AG09309 (cell line): ENCODE data around the gene ALDH6A1.

ENCODE experiments used
- DNase-seq: peaks from one replicate; pipeline ENCODE4 v3.0.0-alpha.2; 2010; ENCODE audit warnings: low read depth
- H3K4me3 ChIP-seq: 2 replicates; pipeline ENCODE4 v1.5.1; 2011; ENCODE audit warnings: mild to moderate bottlenecking, low read depth, low read length, moderate library complexity; ENCODE audit not compliant: control insufficient read depth
- TF ChIP-seq, protein P1 (sequence below): IDR thresholded peaks from 2 replicates; pipeline ENCODE4 v1.5.1; 2011; ENCODE audit warnings: mild to moderate bottlenecking, low read depth, low read length, inconsistent platforms; ENCODE audit not compliant: insufficient read depth, control insufficient read depth; ENCODE audit errors: missing control alignments

The ALDH6A1 gene

DNA sequence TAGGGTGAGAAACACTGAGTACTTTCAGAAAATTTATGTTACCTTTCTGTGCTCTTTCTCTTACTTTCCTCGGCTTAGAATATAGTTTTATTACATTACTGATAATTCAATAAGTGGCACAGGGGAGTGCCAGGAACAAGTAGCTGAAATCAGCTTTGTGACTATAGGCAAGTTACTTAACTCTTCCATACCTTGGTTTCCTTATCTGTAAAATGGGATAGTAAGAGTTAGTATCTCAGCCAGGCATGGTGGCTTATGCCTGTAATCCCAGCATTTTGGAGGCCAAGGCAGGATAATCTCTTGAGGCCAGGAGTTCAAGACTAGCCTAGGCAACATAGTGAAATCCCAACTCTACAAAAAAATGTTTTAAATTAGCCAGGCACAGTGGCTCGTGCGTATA is 49.7 kb downstream of the ALDH6A1 start:
- TF ChIP-seq, protein P1, sequence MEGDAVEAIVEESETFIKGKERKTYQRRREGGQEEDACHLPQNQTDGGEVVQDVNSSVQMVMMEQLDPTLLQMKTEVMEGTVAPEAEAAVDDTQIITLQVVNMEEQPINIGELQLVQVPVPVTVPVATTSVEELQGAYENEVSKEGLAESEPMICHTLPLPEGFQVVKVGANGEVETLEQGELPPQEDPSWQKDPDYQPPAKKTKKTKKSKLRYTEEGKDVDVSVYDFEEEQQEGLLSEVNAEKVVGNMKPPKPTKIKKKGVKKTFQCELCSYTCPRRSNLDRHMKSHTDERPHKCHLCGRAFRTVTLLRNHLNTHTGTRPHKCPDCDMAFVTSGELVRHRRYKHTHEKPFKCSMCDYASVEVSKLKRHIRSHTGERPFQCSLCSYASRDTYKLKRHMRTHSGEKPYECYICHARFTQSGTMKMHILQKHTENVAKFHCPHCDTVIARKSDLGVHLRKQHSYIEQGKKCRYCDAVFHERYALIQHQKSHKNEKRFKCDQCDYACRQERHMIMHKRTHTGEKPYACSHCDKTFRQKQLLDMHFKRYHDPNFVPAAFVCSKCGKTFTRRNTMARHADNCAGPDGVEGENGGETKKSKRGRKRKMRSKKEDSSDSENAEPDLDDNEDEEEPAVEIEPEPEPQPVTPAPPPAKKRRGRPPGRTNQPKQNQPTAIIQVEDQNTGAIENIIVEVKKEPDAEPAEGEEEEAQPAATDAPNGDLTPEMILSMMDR: no peak
- DNase-seq: no peak
- H3K4me3 ChIP-seq: no peak overlapping the region

DNA sequence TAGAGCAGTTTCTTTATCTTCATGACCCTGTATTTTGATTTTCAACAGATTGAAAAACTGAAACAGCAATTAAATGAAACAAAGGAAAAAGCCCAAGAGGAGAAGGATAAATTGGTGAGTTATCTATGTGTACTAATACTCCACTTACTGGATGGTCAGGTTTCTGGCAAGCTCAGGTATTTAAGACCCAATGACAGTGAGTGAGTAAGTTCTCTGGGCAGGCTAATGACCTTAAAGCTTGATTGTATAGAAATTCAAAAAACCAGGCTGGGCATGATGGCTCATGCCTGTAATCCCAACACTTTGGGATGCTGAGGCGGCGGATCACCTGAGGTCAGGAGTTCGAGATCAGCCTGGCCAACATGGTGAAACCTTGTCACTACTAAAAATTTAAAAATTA is 55.1 kb downstream of the ALDH6A1 start:
- no peak overlapping the region for H3K4me3 ChIP-seq
- no peak for DNase-seq
- TF ChIP-seq, protein P1: no peak

DNA sequence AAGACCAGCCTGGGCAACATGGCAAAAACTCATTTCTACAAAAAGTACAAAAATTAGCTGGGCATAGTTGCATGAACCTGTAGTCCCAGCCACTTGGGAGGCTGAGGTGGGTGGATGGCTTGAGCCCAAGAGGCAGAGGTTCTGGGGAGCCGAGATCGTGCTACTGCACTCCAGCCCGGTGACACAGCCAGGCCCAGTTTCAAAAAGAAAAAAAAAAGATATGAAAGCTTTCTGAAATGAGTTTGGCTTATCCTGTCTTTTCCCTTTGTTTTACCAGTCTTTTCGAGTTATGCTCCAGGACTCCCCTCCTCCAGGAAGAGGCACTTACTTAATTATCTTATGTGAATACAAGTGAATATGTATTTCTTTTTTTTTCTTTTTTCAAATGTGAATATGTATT is 61.9 kb downstream of the ALDH6A1 start:
- TF ChIP-seq, protein P1: no peak
- no peak for DNase-seq
- no peak overlapping the region for H3K4me3 ChIP-seq

- peak overlapping the region; percentile 97 for H3K4me3 ChIP-seq
- TF ChIP-seq, protein P1: no peak
- peak; percentile 27 for DNase-seq
Measured at GRCh38 chr14:74019408-74020137, 64.7 kb downstream of the ALDH6A1 start.

DNA sequence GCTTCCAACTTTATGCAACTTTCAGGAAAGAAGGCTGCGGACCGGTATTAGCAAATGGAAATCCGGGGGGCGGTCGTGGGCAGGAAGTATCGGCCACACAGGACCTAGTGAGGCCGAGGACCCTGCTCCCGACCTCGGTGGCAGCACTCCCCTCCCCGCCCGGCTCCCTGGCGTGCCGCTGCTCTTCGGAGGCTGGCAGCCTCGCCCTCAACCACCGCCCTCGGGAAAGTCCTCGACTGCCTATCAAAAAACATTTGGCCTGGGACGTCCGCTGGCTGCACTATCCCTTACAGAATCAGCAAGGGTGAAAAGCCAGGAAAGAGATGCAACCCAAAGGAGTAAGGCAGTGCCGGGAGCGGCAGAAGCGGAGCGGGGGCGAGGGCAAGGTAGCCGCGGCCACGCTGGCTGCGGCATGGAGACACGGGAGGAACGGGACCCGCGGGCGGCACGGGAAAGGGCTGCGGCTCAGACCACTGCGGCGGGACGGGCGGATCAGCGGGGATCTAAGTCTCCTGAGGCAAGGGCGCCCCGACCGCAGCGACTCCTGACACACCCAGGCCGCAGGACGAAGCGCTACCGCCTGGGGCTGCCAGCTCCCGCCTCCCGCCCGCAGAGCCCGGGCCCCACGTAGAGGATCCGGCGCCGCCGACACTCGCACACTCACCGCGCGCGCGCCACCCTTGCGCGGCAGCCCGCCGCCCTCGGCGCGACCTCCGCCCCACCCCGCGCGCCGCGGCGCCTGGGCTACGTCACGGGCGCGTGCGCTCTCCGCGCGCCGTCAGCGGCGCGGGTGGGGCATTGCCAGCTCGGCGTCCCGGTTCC is 65.5 kb downstream of the ALDH6A1 start, which contains the start of the genes BBOF1 and ENTPD5:
BBOF1 (plus strand) TSS at position 764 of the 822 bp plus-strand sequence. CDS start 130 bp downstream, outside the sequence.
ENTPD5 (minus strand) TSS at position 703 of the 822 bp plus-strand sequence. CDS start 31,186 bp downstream, outside the sequence.
- peak within 1 kb of the TSS; percentile 97 for H3K4me3 ChIP-seq
- DNase-seq: peak; percentile 27
- TF ChIP-seq, protein P1: no peak

DNA sequence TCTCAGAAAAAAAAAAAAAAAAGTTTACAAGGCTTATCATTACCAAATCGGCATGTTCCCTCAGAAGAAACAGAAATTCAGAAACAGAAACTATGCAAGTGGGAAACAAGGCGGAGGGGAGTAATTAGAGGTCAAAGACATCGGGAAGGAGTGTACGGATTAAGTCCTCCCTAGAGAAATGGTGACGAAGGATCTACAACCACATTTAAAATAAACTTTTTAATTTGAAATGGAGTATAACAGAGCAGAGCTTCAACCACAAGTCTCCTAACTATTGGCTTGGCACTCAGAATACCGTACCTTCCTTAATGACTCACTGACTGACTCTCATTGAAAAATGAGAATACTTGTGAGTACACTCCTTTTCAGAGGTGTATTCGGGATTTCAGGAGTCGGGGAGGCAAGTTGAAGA is 66.1 kb downstream of the ALDH6A1 start:
- H3K4me3 ChIP-seq: peak overlapping the region; percentile 77
- TF ChIP-seq, protein P1: no peak
- peak; percentile 32 for DNase-seq
